WTC11 (cell line): Measurements from ENCODE around the gene RSU1. TPM values are rescaled to one million over a fixed set of nuclear protein-coding genes. Genes with fewer than 3 reads are reported as not detected.

Experiments
- ATAC-seq: fragments of 200-7000 bp; cut with Tn5 transposase; 2 replicates; pipeline ENCODE4 v1.10.0; 2021; ENCODE audit warnings: mild to moderate bottlenecking, moderate library complexity
- CTCF ChIA-PET: fragments of 300-600 bp; sonication (Branson Sonifier 250); formaldehyde crosslinking; loops from one replicate; lab custom pipeline; 2021; ENCODE audit warnings: antibody characterized with exemption; lab: Charles Lee
- POLR2A ChIA-PET: fragments of 350-600 bp; sonication (Branson Sonifier 250); formaldehyde crosslinking; loops from one replicate; lab custom pipeline; 2021; ENCODE audit warnings: antibody characterized with exemption; lab: Charles Lee
- DNase-seq: peaks from one replicate; pipeline ENCODE4 v3.0.0; 2021; ENCODE audit warnings: low spot score
- H3K27ac Mint-ChIP-seq: 2 replicates; pipeline ENCODE4 v1.8.0; 2021; ENCODE audit warnings: mixed read lengths
- H3K27me3 Mint-ChIP-seq: 2 replicates; pipeline ENCODE4 v1.8.0; 2021; ENCODE audit warnings: low read depth, mild to moderate bottlenecking, moderate library complexity, mixed read lengths
- H3K36me3 Mint-ChIP-seq: 2 replicates; pipeline ENCODE4 v1.8.0; 2021; ENCODE audit warnings: mixed read lengths
- H3K4me1 Mint-ChIP-seq: 2 replicates; pipeline ENCODE4 v1.8.0; 2022; ENCODE audit warnings: mixed read lengths
- H3K4me3 Mint-ChIP-seq: 2 replicates; pipeline ENCODE4 v1.8.0; 2021; ENCODE audit warnings: mild to moderate bottlenecking, moderate library complexity, mixed read lengths
- H3K9me3 Mint-ChIP-seq: 2 replicates; pipeline ENCODE4 v1.8.0; 2021; ENCODE audit warnings: mixed read lengths
- ATF2 ChIP-seq: sonication (generic); formaldehyde crosslinking; IDR thresholded peaks from 2 replicates; pipeline ENCODE4 v1.8.1; 2022; ENCODE audit warnings: low read depth, missing genetic modification reagents, borderline replicate concordance
- CDX4 ChIP-seq: fragments of 250-450 bp; sonication (Bioruptor Pico); IDR thresholded peaks from 2 replicates; pipeline ENCODE4 v1.9.0; 2021; ENCODE audit warnings: moderate library complexity, mild to moderate bottlenecking, inconsistent platforms, borderline replicate concordance
- ERG ChIP-seq: fragments of 250-450 bp; sonication (Bioruptor Pico); IDR thresholded peaks from 2 replicates; pipeline ENCODE4 v1.8.0; 2021; ENCODE audit warnings: mild to moderate bottlenecking
- ETV6 ChIP-seq: sonication (generic); formaldehyde crosslinking; IDR thresholded peaks from 2 replicates; pipeline ENCODE4 v1.8.1; 2022; ENCODE audit warnings: mild to moderate bottlenecking, missing genetic modification reagents
- GRHL2 ChIP-seq: fragments of 250-450 bp; sonication (Bioruptor Pico); IDR thresholded peaks from 2 replicates; pipeline ENCODE4 v1.8.0; 2022; ENCODE audit warnings: mild to moderate bottlenecking, moderate library complexity; ENCODE audit not compliant: insufficient replicate concordance, severe bottlenecking
- HMGXB4 ChIP-seq: sonication (generic); formaldehyde crosslinking; IDR thresholded peaks from 2 replicates; pipeline ENCODE4 v1.8.1; 2023; ENCODE audit warnings: mild to moderate bottlenecking, moderate library complexity, missing genetic modification reagents
- MAX ChIP-seq: sonication (generic); formaldehyde crosslinking; IDR thresholded peaks from 2 replicates; pipeline ENCODE4 v1.8.0; 2022; ENCODE audit warnings: mild to moderate bottlenecking, missing genetic modification reagents
- RELA ChIP-seq: sonication (generic); formaldehyde crosslinking; IDR thresholded peaks from 2 replicates; pipeline ENCODE4 v1.8.1; 2022; ENCODE audit warnings: missing genetic modification reagents, mild to moderate bottlenecking, borderline replicate concordance
- USF1 ChIP-seq: sonication (generic); formaldehyde crosslinking; IDR thresholded peaks from 2 replicates; pipeline ENCODE4 v1.8.0; 2022; ENCODE audit warnings: mild to moderate bottlenecking, missing genetic modification reagents
- ZMAT4 ChIP-seq: fragments of 250-450 bp; sonication (Bioruptor Pico); IDR thresholded peaks from 2 replicates; pipeline ENCODE4 v1.9.0; 2021; ENCODE audit warnings: mild to moderate bottlenecking
- ZNF121 ChIP-seq: sonication (generic); formaldehyde crosslinking; IDR thresholded peaks from 2 replicates; pipeline ENCODE4 v1.8.0; 2023; ENCODE audit warnings: missing genetic modification reagents
- ZNF281 ChIP-seq: sonication (generic); formaldehyde crosslinking; IDR thresholded peaks from 2 replicates; pipeline ENCODE4 v1.8.0; 2023; ENCODE audit warnings: mild to moderate bottlenecking, missing genetic modification reagents
- ZNF317 ChIP-seq: sonication (generic); formaldehyde crosslinking; IDR thresholded peaks from 2 replicates; pipeline ENCODE4 v1.8.1; 2023; ENCODE audit warnings: low read depth, mild to moderate bottlenecking, moderate library complexity, missing genetic modification reagents, borderline replicate concordance
- ZNF423 ChIP-seq: fragments of 250-450 bp; sonication (Bioruptor Pico); IDR thresholded peaks from 2 replicates; pipeline ENCODE4 v2.1.2; 2022; ENCODE audit warnings: mild to moderate bottlenecking, moderate library complexity
- ZNF425 ChIP-seq: fragments of 250-450 bp; sonication (Bioruptor Pico); conservative IDR thresholded peaks from 2 replicates; pipeline ENCODE4 v1.9.0; 2021; ENCODE audit warnings: mild to moderate bottlenecking
- total RNA-seq: library from RNA; stranded (reverse); gene quantifications from 3 replicates; pipeline ENCODE4 v1.2.3, GENCODE V29; 2021

Gene RSU1
- total RNA-seq, 1 experiment from 2014 or later, result 46.4 TPM

GRCh38 chr10:16662923-16663322 is 154.3 kb downstream of the RSU1 start:
- Mint-ChIP-seq H3K36me3 (no peaks in the 10 kb centered on the region), H3K4me3 (no peak overlapping the region), H3K27me3 (no peaks in the 10 kb centered on the region), H3K27ac (no peak overlapping the region), H3K4me1 (no peaks in the 10 kb centered on the region), H3K9me3 (no peaks in the 10 kb centered on the region)
- TF ChIP-seq MAX, result no peak
- no peak for TF ChIP-seq RELA (CRISPR knock-in tag)
- TF ChIP-seq CDX4 (CRISPR knock-in tag), result no peak
- no peak for TF ChIP-seq ATF2 (CRISPR knock-in tag)
- POLR2A ChIA-PET, result no interaction called here
- no peak for ATAC-seq
- CTCF ChIA-PET, result no interaction called here
- no peak for DNase-seq

- H3K36me3 Mint-ChIP-seq, result no peaks in the 10 kb centered on the region
- CTCF ChIA-PET, result no interaction called here
- peaks cover 2% of the 10 kb centered on the region; the same call in 1 of the 2 replicates for H3K4me1 Mint-ChIP-seq
- POLR2A ChIA-PET, result interaction anchor here (0.6 kb wide), 1 partner anchor 106 kb away, joined by 8 read pairs; no protein-coding TSS in a partner anchor
- ATAC-seq (no peak), DNase-seq (no peak)
- no peaks in the 10 kb centered on the region for H3K27me3 Mint-ChIP-seq
- no peak overlapping the region for H3K27ac Mint-ChIP-seq
- no peak overlapping the region for H3K4me3 Mint-ChIP-seq
- no peak for TF ChIP-seq GRHL2 (CRISPR knock-in tag)
- no peak for TF ChIP-seq ZNF281 (CRISPR knock-in tag)
- TF ChIP-seq HMGXB4, result no peak
- TF ChIP-seq ZNF121 (CRISPR knock-in tag), result no peak
- no peak for TF ChIP-seq ERG (CRISPR knock-in tag)
- TF ChIP-seq USF1 (CRISPR knock-in tag), result no peak
- no peak for TF ChIP-seq ZNF317
- no peak for TF ChIP-seq ETV6 (CRISPR knock-in tag)
- TF ChIP-seq ZNF425 (CRISPR knock-in tag), result no peak
- no peak for TF ChIP-seq ZMAT4 (CRISPR knock-in tag)
- TF ChIP-seq ZNF423 (CRISPR knock-in tag), result no peak
- no peaks in the 10 kb centered on the region for H3K9me3 Mint-ChIP-seq
These were observed 160.3 kb downstream of the RSU1 start for GRCh38 chr10:16656895-16657294.
